Small intestine (tissue), 7 donors: ENCODE results near the gene USP36. TPM values are rescaled to one million over a fixed set of nuclear protein-coding genes. Genes with fewer than 3 reads are reported as not detected.
A peak's percentile ranks its signal among the peaks of the same experiment; 100 is the strongest.

Source experiments
- DNase-seq, 2 donors: peaks; one replicate each; pipeline versions ENCODE4 v3.0.0 to v3.0.0-alpha.2; 2013
- FAIRE-seq: peaks from 2 replicates; lab custom pipeline; 2012; peaks lifted over from hg19 to GRCh38; lab: Jason Lieb, UNC
- H3K27ac ChIP-seq, 3 donors: one replicate each; pipeline ENCODE4 v1.5.1; 2013; ENCODE audit warnings: low read length in 2 of 3, mild to moderate bottlenecking in 2 of 3, control low read depth in 1 of 3, inconsistent platforms in 1 of 3, low read depth in 1 of 3, moderate library complexity in 1 of 3
- H3K27me3 ChIP-seq, 3 donors: one replicate each; pipeline ENCODE4 v1.6.1; 2013; ENCODE audit warnings: low read length in 3 of 3, inconsistent platforms in 1 of 3; ENCODE audit not compliant: control insufficient read depth in 3 of 3, insufficient read depth in 3 of 3
- H3K36me3 ChIP-seq, 3 donors: one replicate each; pipeline ENCODE4 v1.6.1; 2013; ENCODE audit warnings: low read length in 3 of 3, inconsistent platforms in 1 of 3, low read depth in 1 of 3, mild to moderate bottlenecking in 1 of 3, moderate library complexity in 1 of 3; ENCODE audit not compliant: control insufficient read depth in 3 of 3, insufficient read depth in 2 of 3
- H3K4me1 ChIP-seq, 3 donors: one replicate each; pipeline ENCODE4 v1.6.1; 2013; ENCODE audit warnings: low read length in 2 of 3, inconsistent platforms in 1 of 3, low read depth in 1 of 3, mild to moderate bottlenecking in 1 of 3, moderate library complexity in 1 of 3; ENCODE audit not compliant: control insufficient read depth in 3 of 3, insufficient read depth in 2 of 3
- H3K4me3 ChIP-seq, 3 donors: one replicate each; pipeline ENCODE4 v1.5.1; 2013; ENCODE audit warnings: low read length in 3 of 3, control low read depth in 1 of 3, inconsistent platforms in 1 of 3, low read depth in 1 of 3, mild to moderate bottlenecking in 1 of 3, moderate library complexity in 1 of 3
- H3K9me3 ChIP-seq, 2 donors: one replicate each; pipeline ENCODE4 v1.6.1; 2013; ENCODE audit warnings: low read depth in 1 of 2, low read length in 1 of 2; ENCODE audit not compliant: control insufficient read depth in 2 of 2, insufficient read depth in 1 of 2
- WGBS, 3 donors: extraction: QIAGEN DNeasy Blood & Tissue Kit; methylation state at CpG; one replicate each; pipeline ENCODE4 v1.1.7; 2013; 5-methylcytosine and 5-hydroxymethylcytosine counted together
- polyA plus RNA-seq, 4 donors: library from polyadenylated mRNA; stranded (reverse) in 3 of 4; unstranded in 1 of 4; fragments of 200-250 nt in 3 of 4; fragments of 120-200 nt in 1 of 4; gene quantifications; one replicate each; pipeline versions ENCODE4 v1.2.1 to v1.2.3, GENCODE V29; 2013
- donor health status: healthy with polysubstance abuse.
- donor health status: control.
- donor health status: control.
- donor health status: Bipolar disorder and iron deficiency.
- donor health status: healthy.

USP36 gene
- polyA plus RNA-seq, 4 donors = 8.1 to 47.0 (median 19.1) TPM

GRCh38 chr17:78774956-78775571, 65.5 kb downstream of the USP36 start:
- H3K4me3 ChIP-seq = peak overlapping the region in 1 of 3 donors; percentile 5
- no peak for FAIRE-seq
- 57 to 78% (median 66%) methylated on average over 12 of the region's 12 CpGs for WGBS, 3 donors
- H3K36me3 ChIP-seq = no peaks in the 10 kb centered on the region
- peak in 1 of 2 donors; percentile 37 for DNase-seq
- no peaks in the 10 kb centered on the region for H3K9me3 ChIP-seq
- H3K27me3 ChIP-seq = no peaks in the 10 kb centered on the region
- peak overlapping the region; percentile 18 to 91 (median 74) for H3K27ac ChIP-seq
- H3K4me1 ChIP-seq = peaks cover 0 to 4% (median 0%) of the 10 kb centered on the region in 3 donors

GRCh38 chr17:78774453-78774852, 66.2 kb downstream of the USP36 start:
- no peaks in the 10 kb centered on the region for H3K4me1 ChIP-seq
- FAIRE-seq (no peak), DNase-seq (no peak)
- no peaks in the 10 kb centered on the region for H3K9me3 ChIP-seq
- 54 to 81% (median 63%) methylated on average over 2 of the region's 2 CpGs for WGBS, 3 donors
- no peak overlapping the region for H3K4me3 ChIP-seq
- H3K27me3 ChIP-seq = no peaks in the 10 kb centered on the region
- peak overlapping the region in 2 of 3 donors; percentile 74 to 91 for H3K27ac ChIP-seq
- peaks cover 0 to 2% (median 0%) of the 10 kb centered on the region in 3 donors for H3K36me3 ChIP-seq

- Histone ChIP-seq H3K36me3 (peaks cover 0 to 4% (median 0%) of the 10 kb centered on the region in 3 donors), H3K4me3 (no peak overlapping the region), H3K27me3 (no peaks in the 10 kb centered on the region), H3K4me1 (no peaks in the 10 kb centered on the region), H3K27ac (peak overlapping the region in 1 of 3 donors; percentile 80), H3K9me3 (no peaks in the 10 kb centered on the region)
- DNase-seq (no peak), FAIRE-seq (no peak)
- WGBS, 3 donors = 49 to 66% (median 64%) methylated on average over 6 of the region's 6 CpGs
These were observed 68.7 kb downstream of the USP36 start for GRCh38 chr17:78771758-78772382.

- no peak for FAIRE-seq
These were observed 71.3 kb downstream of the USP36 start for GRCh38 chr17:78769196-78769773.

GRCh38 chr17:78767806-78768205, 72.8 kb downstream of the USP36 start:
- Histone ChIP-seq H3K27ac (no peak overlapping the region), H3K9me3 (no peaks in the 10 kb centered on the region), H3K4me1 (peaks cover 0 to 10% (median 0%) of the 10 kb centered on the region in 3 donors), H3K36me3 (peaks cover 0 to 4% (median 0%) of the 10 kb centered on the region in 3 donors), H3K4me3 (no peak overlapping the region), H3K27me3 (no peaks in the 10 kb centered on the region)
- WGBS, 3 donors = 57 to 77% (median 67%) methylated on average over 4 of the region's 4 CpGs
- FAIRE-seq (no peak), DNase-seq (no peak)

More at GRCh38 chr17:78769196-78769773, 71.3 kb downstream of the USP36 start:
- Histone ChIP-seq H3K4me3 (no peak overlapping the region), H3K4me1 (peaks cover 0 to 10% (median 0%) of the 10 kb centered on the region in 3 donors), H3K9me3 (no peaks in the 10 kb centered on the region), H3K27ac (no peak overlapping the region), H3K36me3 (peaks cover 0 to 4% (median 0%) of the 10 kb centered on the region in 3 donors), H3K27me3 (no peaks in the 10 kb centered on the region)
- whole genome bisulfite sequencing, 3 donors = 89 to 95% (median 91%) methylated on average over 7 of the region's 7 CpGs
- DNase-seq = no peak

GRCh38 chr17:78766743-78767294, 73.8 kb downstream of the USP36 start:
- H3K27me3 ChIP-seq = no peaks in the 10 kb centered on the region
- peaks cover 0 to 18% (median 0%) of the 10 kb centered on the region in 3 donors for H3K4me1 ChIP-seq
- DNase-seq (no peak), FAIRE-seq (no peak)
- 87 to 98% (median 91%) methylated on average over 5 of the region's 5 CpGs for WGBS, 3 donors
- H3K36me3 ChIP-seq = peaks cover 0 to 4% (median 0%) of the 10 kb centered on the region in 3 donors
- H3K27ac ChIP-seq = no peak overlapping the region
- no peak overlapping the region for H3K4me3 ChIP-seq
- no peaks in the 10 kb centered on the region for H3K9me3 ChIP-seq

GRCh38 chr17:78766225-78766624, 74.4 kb downstream of the USP36 start:
- H3K27ac ChIP-seq = no peak overlapping the region
- H3K4me3 ChIP-seq = no peak overlapping the region
- H3K36me3 ChIP-seq = peaks cover 0 to 4% (median 0%) of the 10 kb centered on the region in 3 donors
- DNase-seq (no peak), FAIRE-seq (no peak)
- 62 to 78% (median 70%) methylated on average over 2 of the region's 2 CpGs for WGBS, 3 donors
- peaks cover 0 to 18% (median 0%) of the 10 kb centered on the region in 3 donors for H3K4me1 ChIP-seq
- no peaks in the 10 kb centered on the region for H3K9me3 ChIP-seq
- H3K27me3 ChIP-seq = no peaks in the 10 kb centered on the region

GRCh38 chr17:78765821-78766220, 74.8 kb downstream of the USP36 start:
- no peak for FAIRE-seq
- whole genome bisulfite sequencing, 3 donors = 75 to 83% (median 78%) methylated on average over 3 of the region's 3 CpGs
- H3K9me3 ChIP-seq = no peaks in the 10 kb centered on the region
- no peak overlapping the region for H3K27ac ChIP-seq
- H3K36me3 ChIP-seq = peaks cover 0 to 4% (median 0%) of the 10 kb centered on the region in 3 donors
- no peak for DNase-seq
- H3K4me1 ChIP-seq = peaks cover 0 to 18% (median 0%) of the 10 kb centered on the region in 3 donors
- H3K4me3 ChIP-seq = no peak overlapping the region
- H3K27me3 ChIP-seq = no peaks in the 10 kb centered on the region
